ENCODE results near the gene ANKLE2. TPM values are rescaled to one million over a fixed set of nuclear protein-coding genes. Genes with fewer than 3 reads are reported as not detected.

ANKLE2 gene
- total RNA-seq, 1 donor from 2014 or later, result 96.4 TPM

- Mint-ChIP-seq H3K4me1 (ENCODE audit: low read depth) (no peaks in the 10 kb centered on the region), H3K9me3 (ENCODE audit: low read depth) (no peaks in the 10 kb centered on the region), H3K27me3 (ENCODE audit: low read depth) (no peaks in the 10 kb centered on the region), H3K4me3 (ENCODE audit: unreplicated experiment) (no peak overlapping the region), H3K36me3 (ENCODE audit: low read depth) (peaks cover 58% of the 10 kb centered on the region), H3K27ac (ENCODE audit: unreplicated experiment) (no peak overlapping the region)
- DNase-seq (ENCODE audit: low spot score), result no peak
- no peak for TF ChIP-seq CTCF (IDR thresholded peaks at IDR 0.05)
These were observed 25.3 kb downstream of the ANKLE2 start for GRCh38 chr12:132736378-132736777.

- peaks cover 57% of the 10 kb centered on the region for H3K36me3 Mint-ChIP-seq (ENCODE audit: low read depth)
- no peaks in the 10 kb centered on the region for H3K27me3 Mint-ChIP-seq (ENCODE audit: low read depth)
- no peaks in the 10 kb centered on the region for H3K9me3 Mint-ChIP-seq (ENCODE audit: low read depth)
- peak overlapping the region; percentile 32 for H3K27ac Mint-ChIP-seq (ENCODE audit: unreplicated experiment)
- no peaks in the 10 kb centered on the region for H3K4me1 Mint-ChIP-seq (ENCODE audit: low read depth)
- H3K4me3 Mint-ChIP-seq (ENCODE audit: unreplicated experiment), result no peak overlapping the region
- no peak for TF ChIP-seq CTCF (IDR thresholded peaks at IDR 0.05)
- DNase-seq (ENCODE audit: low spot score), result no peak
These were observed 26.1 kb downstream of the ANKLE2 start for GRCh38 chr12:132735496-132735895.

GRCh38 chr12:132734206-132734605, 27.4 kb downstream of the ANKLE2 start:
- H3K9me3 Mint-ChIP-seq (ENCODE audit: low read depth), result no peaks in the 10 kb centered on the region
- H3K4me3 Mint-ChIP-seq (ENCODE audit: unreplicated experiment), result no peak overlapping the region
- H3K36me3 Mint-ChIP-seq (ENCODE audit: low read depth), result peaks cover 56% of the 10 kb centered on the region
- peaks cover 7% of the 10 kb centered on the region for H3K4me1 Mint-ChIP-seq (ENCODE audit: low read depth)
- no peak for TF ChIP-seq CTCF (IDR thresholded peaks at IDR 0.05)
- no peaks in the 10 kb centered on the region for H3K27me3 Mint-ChIP-seq (ENCODE audit: low read depth)
- no peak for DNase-seq (ENCODE audit: low spot score)
- H3K27ac Mint-ChIP-seq (ENCODE audit: unreplicated experiment), result peak overlapping the region; percentile 38

- DNase-seq (ENCODE audit: low spot score), result no peak
- Mint-ChIP-seq H3K27me3 (ENCODE audit: low read depth) (no peaks in the 10 kb centered on the region), H3K4me1 (ENCODE audit: low read depth) (peaks cover 7% of the 10 kb centered on the region), H3K9me3 (ENCODE audit: low read depth) (no peaks in the 10 kb centered on the region), H3K27ac (ENCODE audit: unreplicated experiment) (peak overlapping the region; percentile 39), H3K4me3 (ENCODE audit: unreplicated experiment) (no peak overlapping the region), H3K36me3 (ENCODE audit: low read depth) (peaks cover 55% of the 10 kb centered on the region)
- no peak for TF ChIP-seq CTCF (IDR thresholded peaks at IDR 0.05)
These were observed 30.1 kb downstream of the ANKLE2 start for GRCh38 chr12:132731574-132731973.

- TF ChIP-seq CTCF (IDR thresholded peaks at IDR 0.05), result no peak
- H3K27ac Mint-ChIP-seq (ENCODE audit: unreplicated experiment), result peak overlapping the region; percentile 69
- H3K9me3 Mint-ChIP-seq (ENCODE audit: low read depth), result no peaks in the 10 kb centered on the region
- peaks cover 7% of the 10 kb centered on the region for H3K4me1 Mint-ChIP-seq (ENCODE audit: low read depth)
- no peak overlapping the region for H3K4me3 Mint-ChIP-seq (ENCODE audit: unreplicated experiment)
- no peaks in the 10 kb centered on the region for H3K27me3 Mint-ChIP-seq (ENCODE audit: low read depth)
- no peak for DNase-seq (ENCODE audit: low spot score)
- H3K36me3 Mint-ChIP-seq (ENCODE audit: low read depth), result peaks cover 60% of the 10 kb centered on the region
These were observed 31.3 kb downstream of the ANKLE2 start for GRCh38 chr12:132730353-132730752.

Measured in chondrocyte (in vitro differentiated cells).